Measurements from ENCODE around the gene TOE1.
"Not testable (repeated sequence)": the region's sequence is repeated elsewhere in the genome, so short reads cannot be mapped to it uniquely, and the experiment has no call there.

TOE1 gene

DNA sequence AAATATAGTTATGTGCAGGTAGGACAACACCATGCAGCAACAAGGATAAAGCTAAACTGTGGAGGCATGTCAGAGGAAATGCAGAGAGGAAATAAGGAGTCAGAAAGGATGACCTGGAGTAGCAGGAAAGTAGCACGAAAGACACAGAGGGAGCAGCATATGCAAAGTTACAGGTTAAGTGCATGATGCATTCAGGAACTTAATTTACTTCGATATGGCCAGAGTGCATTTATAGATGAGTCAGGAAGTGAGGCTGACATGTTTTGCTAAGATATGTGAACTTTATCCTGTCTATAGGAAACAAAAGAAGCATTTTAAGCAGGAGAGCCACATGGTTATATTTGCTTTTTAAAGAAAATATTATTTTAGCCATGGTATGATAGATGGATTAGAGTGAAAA, 15.7 kb downstream of the TOE1 start:
- no peak for DNase-seq (ENCODE audit: low read depth)

DNA sequence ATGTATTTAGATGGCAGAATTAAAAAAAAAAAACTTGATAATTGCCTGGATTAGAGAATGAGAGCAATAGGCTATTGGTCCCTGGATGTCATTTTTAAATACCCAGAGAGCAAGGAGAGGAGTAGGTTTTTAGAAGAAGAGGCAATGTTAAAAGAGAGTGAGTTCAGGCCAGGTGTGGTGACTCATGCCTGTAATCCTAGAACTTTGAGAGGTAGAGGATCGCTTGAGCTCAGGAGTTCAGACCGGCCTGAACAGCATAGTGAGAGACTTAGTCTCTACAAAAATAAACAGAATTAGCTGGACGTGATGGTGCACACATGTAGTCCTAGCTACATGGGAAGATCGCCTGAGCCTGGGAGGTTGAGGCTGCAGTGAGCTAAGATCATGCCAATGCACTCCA, 16.2 kb downstream of the TOE1 start:
- no peak for DNase-seq (ENCODE audit: low read depth)

- peak; percentile 65 for DNase-seq (ENCODE audit: low read depth)
Observed at GRCh38 chr1:45359882-45360513, 20.0 kb downstream of the TOE1 start.

GRCh38 chr1:45360981-45361380, 21.0 kb downstream of the TOE1 start:
- DNase-seq (ENCODE audit: low read depth), result peak; percentile 87

DNA sequence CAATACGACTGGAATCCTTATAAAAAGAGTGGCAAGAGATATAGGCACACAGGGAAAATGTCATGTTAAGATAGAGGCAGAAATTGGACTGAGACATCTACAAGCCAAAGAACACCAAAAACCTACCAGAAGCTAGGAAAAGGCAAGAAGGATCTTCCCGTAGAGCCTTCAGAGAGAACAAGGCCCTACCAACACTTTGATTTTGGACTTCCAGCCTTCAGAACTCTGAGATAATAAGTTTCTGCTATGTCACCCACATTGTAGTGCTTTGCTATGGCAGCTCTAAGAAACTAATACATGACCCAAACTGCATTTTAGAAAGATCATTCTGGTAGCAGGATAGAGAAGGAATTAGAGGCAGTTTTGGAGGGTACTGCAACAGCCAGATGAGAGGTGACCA, 24.3 kb downstream of the TOE1 start:
- DNase-seq (ENCODE audit: low read depth), result no peak

DNA sequence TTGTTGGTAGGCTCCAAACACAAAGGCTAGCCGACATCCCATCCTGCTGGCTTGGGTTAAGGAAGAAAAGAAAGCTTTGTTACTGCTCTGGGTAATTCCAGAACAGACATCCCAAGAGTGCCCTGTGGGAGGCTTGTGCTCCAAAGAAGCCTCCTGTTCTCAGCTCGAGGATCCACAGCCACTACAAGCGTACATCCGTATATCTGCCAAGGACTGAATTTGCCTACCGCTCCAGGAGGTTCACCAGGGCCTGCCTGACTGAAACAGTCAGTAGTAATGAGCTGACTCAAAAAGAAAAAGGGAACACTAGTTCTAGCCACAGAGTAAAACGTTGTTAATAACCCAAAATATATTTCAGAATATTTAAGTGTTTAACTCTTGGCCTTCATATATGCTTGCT, 25.1 kb downstream of the TOE1 start:
- no peak for DNase-seq (ENCODE audit: low read depth)

GRCh38 chr1:45370575-45370974, 30.6 kb downstream of the TOE1 start:
- no peak for DNase-seq (ENCODE audit: low read depth)

DNA sequence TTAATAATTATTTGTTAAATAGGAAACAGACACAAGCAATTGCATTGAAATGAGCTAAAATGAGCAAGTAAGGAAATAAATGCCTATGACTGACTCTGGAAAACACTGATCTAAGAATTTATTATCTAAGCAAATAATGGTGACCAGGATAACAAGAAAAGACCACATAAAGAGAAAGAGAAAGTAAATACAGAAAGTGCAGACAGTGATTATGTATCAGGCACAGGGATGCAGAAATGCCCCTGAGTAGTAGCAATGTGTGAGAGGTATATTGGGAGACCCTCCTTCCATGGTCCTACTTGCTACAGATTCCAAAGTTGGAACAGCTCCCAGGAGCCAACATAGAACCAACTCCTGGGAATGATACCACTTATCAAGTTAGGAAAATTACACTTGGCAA, 33.6 kb downstream of the TOE1 start:
- no peak for DNase-seq (ENCODE audit: low read depth)

DNA sequence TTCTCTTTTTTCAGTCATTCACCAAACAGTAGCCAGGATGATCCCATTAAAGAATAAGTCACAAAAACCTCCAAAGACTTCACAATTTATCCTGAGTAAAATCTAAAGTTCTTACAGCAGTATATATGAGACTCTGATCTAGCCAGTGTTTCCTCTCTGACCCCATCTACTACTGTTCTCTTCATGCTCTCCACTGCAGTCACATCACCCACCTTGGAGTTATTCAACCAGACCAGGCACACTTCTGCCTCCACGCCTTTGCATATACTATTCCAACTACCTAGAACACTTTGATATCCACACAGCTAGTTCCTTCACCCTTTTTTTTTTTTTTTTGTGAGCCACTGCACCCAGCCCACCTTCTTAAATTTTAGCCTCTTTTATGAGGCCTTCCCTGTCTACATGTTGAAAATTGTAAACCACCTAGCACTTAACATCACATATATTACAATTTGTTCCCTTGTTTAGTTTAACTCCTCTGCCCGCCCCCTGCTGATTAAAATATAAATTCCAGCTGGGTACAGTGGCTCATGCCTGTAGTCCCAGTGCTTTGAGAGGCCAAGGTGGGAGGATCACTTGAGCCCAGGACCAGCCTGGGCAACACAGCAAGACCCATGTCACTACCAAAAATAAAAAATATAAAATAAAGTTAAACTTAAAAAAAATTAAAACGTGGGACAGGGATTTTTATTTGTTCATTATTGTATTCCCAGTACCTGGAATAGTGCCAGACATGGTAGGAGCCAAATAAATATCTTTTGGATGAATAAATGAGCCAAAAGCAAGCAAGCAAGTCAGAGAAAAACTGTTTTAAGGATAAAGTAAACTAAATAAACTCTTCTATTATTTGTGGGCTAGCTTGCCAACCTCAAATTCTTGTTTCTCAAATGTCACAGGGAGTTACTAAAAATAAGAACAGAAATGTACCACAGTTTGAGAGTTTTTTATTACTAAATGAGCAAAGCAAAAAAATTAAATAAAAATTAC, 35.4 kb downstream of the TOE1 start:
- DNase-seq (ENCODE audit: low read depth), result no peak

DNA sequence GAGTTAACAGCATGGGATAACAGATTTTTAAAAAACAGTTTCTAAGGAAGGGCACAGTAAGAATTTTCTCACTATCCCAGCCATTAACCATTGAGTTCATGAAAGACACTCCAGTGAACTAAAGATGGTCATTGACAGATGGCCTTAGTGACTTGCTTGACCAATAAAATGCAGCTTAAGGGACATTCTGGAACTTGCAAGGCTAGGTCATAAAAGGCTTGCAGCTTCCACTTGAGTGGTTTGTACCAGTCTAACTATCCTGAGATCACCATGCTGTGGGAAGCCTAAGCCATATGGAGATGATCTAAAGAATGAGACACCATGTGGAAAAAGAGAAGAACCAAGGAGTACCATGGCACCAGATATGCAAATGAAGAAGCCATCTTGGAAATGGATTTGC, 38.2 kb downstream of the TOE1 start:
- no peak for DNase-seq (ENCODE audit: low read depth)

DNA sequence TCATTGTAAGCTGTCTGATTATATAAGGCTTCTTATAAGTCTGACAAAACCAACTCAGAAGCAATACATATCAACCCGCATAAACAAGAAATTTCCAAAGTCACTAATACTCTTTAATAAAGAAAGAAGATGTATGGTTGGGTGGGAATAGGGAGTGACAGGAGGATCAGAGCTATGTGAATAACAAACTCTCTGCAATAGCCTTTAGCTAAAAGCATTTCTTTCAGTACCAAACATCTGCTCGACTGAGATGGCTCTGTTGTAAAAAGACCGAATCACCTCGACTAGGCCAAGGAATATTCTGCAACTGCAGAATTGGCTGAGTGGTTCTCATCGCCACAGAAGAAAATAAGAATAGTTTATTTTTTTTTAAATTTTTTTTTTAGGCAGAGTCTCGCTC, 39.6 kb downstream of the TOE1 start:
- DNase-seq (ENCODE audit: low read depth), result no peak

DNA sequence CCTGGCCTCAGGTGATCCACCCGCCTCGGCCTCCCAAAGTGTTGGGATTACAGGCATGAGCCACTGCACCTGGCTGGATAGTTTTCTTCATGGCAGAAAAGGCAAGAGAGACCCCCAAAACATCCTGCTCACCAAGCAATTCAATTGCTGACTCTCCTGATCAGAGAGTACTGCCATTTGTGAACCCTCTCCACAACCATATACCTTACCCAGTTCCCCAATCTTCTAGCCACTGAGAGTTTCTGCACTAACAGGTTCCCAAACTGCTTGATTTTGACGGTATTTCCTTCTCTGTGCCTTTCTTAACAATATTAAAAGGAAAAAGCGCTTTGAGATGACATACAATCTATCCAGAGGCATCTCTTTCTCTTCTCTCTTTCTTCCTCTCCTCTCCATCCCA, 40.2 kb downstream of the TOE1 start:
- DNase-seq (ENCODE audit: low read depth), result no peak

- no peak for DNase-seq (ENCODE audit: low read depth)
Observed at GRCh38 chr1:45380730-45381129, 40.8 kb downstream of the TOE1 start.

DNA sequence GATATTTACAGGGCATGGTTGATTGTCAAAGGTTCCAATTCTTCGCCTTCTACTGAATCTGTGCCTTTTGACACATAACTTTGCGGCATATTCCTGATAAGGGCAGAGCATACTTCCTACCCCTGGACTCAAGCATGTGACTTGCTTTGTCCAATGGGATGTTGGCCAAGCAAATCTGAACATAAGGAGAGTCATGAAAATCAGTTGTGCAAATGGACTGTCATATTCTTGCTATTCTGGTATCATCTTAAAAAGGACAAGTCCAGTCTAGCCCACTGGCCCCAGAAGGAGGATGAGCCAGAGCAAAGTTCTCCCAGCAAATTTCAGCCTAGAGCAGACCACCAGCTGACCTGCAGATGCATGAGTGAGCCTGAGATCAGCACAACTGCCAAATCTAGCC, 41.3 kb downstream of the TOE1 start:
- DNase-seq (ENCODE audit: low read depth), result no peak

DNA sequence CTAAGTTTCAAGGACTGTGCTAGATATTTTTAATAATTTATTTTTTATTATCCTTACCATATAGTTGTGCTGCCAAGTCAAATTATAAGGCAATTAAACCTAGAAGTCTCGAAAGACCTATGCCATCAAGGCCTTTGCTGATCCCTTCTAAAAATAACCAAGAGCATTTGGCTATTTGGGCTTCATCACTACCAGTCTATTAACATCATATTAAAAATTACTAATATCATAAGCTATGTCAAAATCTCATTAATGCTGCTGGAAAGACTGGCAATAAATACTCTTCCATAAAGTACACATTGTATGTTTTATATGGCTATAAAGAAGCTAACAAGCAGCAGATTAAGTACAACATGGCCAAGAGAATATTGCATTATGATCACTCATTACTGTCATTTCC, 43.2 kb downstream of the TOE1 start:
- no peak for DNase-seq (ENCODE audit: low read depth)

- DNase-seq (ENCODE audit: low read depth), result not testable (repeated sequence)
Observed at GRCh38 chr1:45384213-45384612, 44.2 kb downstream of the TOE1 start.

DNA sequence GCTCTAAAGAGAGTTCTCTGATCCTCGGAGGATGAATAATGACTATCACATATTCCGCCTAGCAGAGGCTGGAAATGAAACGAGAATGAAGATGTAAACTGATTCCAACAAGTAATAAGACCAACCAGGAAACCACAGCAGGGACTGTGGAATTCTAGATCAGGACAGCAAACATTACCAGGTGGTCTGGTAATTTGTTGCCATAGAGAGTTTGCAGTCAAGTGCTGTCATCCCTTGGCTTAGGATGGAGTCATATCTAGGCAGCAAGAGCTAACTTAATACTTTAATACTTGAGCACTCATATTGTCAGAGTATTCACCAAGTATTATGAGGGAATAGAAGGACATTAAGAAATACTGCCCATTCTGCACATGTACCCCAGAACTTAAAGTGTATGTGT, 45.3 kb downstream of the TOE1 start:
- DNase-seq (ENCODE audit: low read depth), result no peak

DNA sequence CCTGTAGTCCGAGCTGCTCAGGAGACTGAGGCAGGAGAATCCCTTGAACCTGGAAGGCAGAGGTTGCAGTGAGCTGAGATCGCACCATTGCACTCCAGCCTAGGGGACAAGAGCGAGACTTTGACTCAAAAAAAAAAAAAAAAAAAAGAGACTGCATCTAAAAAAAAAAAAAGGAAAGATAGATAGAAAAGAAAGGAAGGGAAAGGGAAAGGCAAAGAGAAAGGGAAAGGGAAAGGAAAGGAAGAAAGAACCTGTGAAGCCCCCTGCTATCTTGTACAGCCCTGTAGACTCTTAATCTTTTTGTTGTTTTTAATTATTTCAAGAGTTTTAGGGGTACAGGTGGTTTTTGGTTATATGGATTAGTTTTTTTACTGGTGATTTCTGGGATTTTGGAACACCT, 46.2 kb downstream of the TOE1 start:
- DNase-seq (ENCODE audit: low read depth), result no peak
